ENCODE measurements around the gene ENTPD3. TPM values are rescaled to one million over a fixed set of nuclear protein-coding genes. Genes with fewer than 3 reads are reported as not detected.

The ENTPD3 gene
- total and polyA plus RNA-seq, 8 donors = 0.93 to 3.8 (median 2.5) TPM; not detected in 4

GRCh38 chr3:40465456-40465855, 78.5 kb downstream of the ENTPD3 start:
- Histone ChIP-seq H3K9me3 (no peaks in the 10 kb centered on the region), H3K4me1 (peaks cover 0 to 7% (median 3%) of the 10 kb centered on the region in 4 donors), H3K27me3 (no peaks in the 10 kb centered on the region), H3K27ac (no peak overlapping the region), H3K36me3 (peaks cover 39 to 69% (median 64%) of the 10 kb centered on the region in 4 donors), H3K4me3 (no peak overlapping the region)
- DNase-seq = no peak
- TF ChIP-seq CTCF (IDR thresholded peaks at IDR 0.05) (no peak), POLR2AphosphoS5 (IDR thresholded peaks at IDR 0.05) (no peak), EP300 (IDR thresholded peaks at IDR 0.05) (no peak), POLR2A (IDR thresholded peaks at IDR 0.05) (no peak)
- intact Hi-C loops (cut with DNase I; ENCODE audit: low total_unique reads) = no loop called here
- 81 to 93% (median 87%) methylated on average over 2 of the region's 2 CpGs for WGBS, 5 donors

GRCh38 chr3:40468018-40468417, 81.0 kb downstream of the ENTPD3 start:
- intact Hi-C loops (cut with DNase I; ENCODE audit: low total_unique reads) = no loop called here
- H3K27me3 ChIP-seq = no peaks in the 10 kb centered on the region
- H3K9me3 ChIP-seq = no peaks in the 10 kb centered on the region
- H3K36me3 ChIP-seq = peaks cover 15 to 44% (median 38%) of the 10 kb centered on the region in 4 donors
- peaks cover 0 to 5% (median 0%) of the 10 kb centered on the region in 4 donors for H3K4me1 ChIP-seq
- H3K4me3 ChIP-seq = no peak overlapping the region
- WGBS, 5 donors = 37 to 56% (median 44%) methylated on average over 4 of the region's 4 CpGs
- no peak for DNase-seq
- H3K27ac ChIP-seq = no peak overlapping the region
- TF ChIP-seq POLR2AphosphoS5 (IDR thresholded peaks at IDR 0.05) (peak in 1 of 3 donors; percentile 8), EP300 (IDR thresholded peaks at IDR 0.05) (no peak)

- H3K4me1 ChIP-seq = peaks cover 0 to 5% (median 0%) of the 10 kb centered on the region in 4 donors
- TF ChIP-seq CTCF (IDR thresholded peaks at IDR 0.05) (no peak), POLR2AphosphoS5 (IDR thresholded peaks at IDR 0.05) (no peak), POLR2A (IDR thresholded peaks at IDR 0.05) (no peak), EP300 (IDR thresholded peaks at IDR 0.05) (no peak)
- H3K36me3 ChIP-seq = peaks cover 0 to 17% (median 12%) of the 10 kb centered on the region in 4 donors
- no peaks in the 10 kb centered on the region for H3K27me3 ChIP-seq
- no peak overlapping the region for H3K27ac ChIP-seq
- DNase-seq = no peak
- H3K4me3 ChIP-seq = no peak overlapping the region
- intact Hi-C loops (cut with DNase I; ENCODE audit: low total_unique reads) = no loop called here
- H3K9me3 ChIP-seq = no peaks in the 10 kb centered on the region
- WGBS, 5 donors = 77 to 87% (median 81%) methylated on average over 4 of the region's 4 CpGs
Measured at GRCh38 chr3:40470701-40471100, 83.7 kb downstream of the ENTPD3 start.

- intact Hi-C loops (cut with DNase I; ENCODE audit: low total_unique reads) = no loop called here
- Histone ChIP-seq H3K4me3 (peak within 1 kb of the TSS; percentile 76 to 84 (median 82)), H3K9me3 (no peaks in the 10 kb centered on the region), H3K4me1 (peaks cover 6 to 16% (median 12%) of the 10 kb centered on the region in 4 donors), H3K27ac (peak within 1 kb of the TSS; percentile 74 to 86 (median 79)), H3K36me3 (peaks cover 10 to 27% (median 25%) of the 10 kb centered on the region in 4 donors), H3K27me3 (no peaks in the 10 kb centered on the region)
- no peak for TF ChIP-seq POLR2AphosphoS5 (IDR thresholded peaks at IDR 0.05)
- TF ChIP-seq POLR2A (IDR thresholded peaks at IDR 0.05) = no peak
- no peak for TF ChIP-seq CTCF (IDR thresholded peaks at IDR 0.05)
- 5 to 13% (median 8%) methylated on average over 44 to 48 of the region's 48 CpGs for WGBS, 5 donors
- peak; percentile 82 to 90 for DNase-seq
Measured at GRCh38 chr3:40476478-40477470, 89.8 kb downstream of the ENTPD3 start, which contains the start of gene ZNF619. Gene ZNF619, plus strand, starts transcription at chr3:40477122. Its CDS starts 858 bp downstream, at chr3:40477980.
